ENCODE measurements around the gene MED17. TPM values are rescaled to one million over a fixed set of nuclear protein-coding genes. Genes with fewer than 3 reads are reported as not detected.
"Not testable (repeated sequence)": the region's sequence is repeated elsewhere in the genome, so short reads cannot be mapped to it uniquely, and the experiment has no call there.

MED17 gene
- polyA plus RNA-seq, 1 donor from 2014 or later: 25.8 TPM

DNA sequence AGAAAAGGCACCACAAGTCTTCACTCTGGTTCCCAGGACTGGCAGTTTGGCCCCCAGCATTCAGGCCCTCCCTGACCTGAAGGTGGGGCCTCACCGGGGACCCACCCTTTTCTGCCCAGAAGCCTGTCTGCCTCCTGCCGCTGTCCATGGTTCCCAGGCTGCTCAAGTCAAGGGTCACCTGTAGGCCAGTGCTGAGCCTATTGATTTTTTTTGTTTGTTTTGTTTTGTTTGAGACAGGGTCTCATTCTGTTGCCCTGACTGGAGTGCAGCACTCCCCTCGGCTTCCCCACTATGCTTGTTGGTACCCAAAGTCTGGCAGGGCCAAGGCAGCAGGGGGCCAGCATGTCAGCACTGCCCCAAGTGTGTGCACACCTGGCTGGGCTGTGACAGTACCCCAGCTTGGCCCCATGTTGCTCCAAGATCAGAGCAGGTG lies 11.0 kb upstream of the MED17 start:
- peaks cover 0 to 3% (median 0%) of the 10 kb centered on the region in 3 donors for H3K9me3 Mint-ChIP-seq
- H3K4me1 Mint-ChIP-seq: peaks cover 0 to 3% (median 0%) of the 10 kb centered on the region in 3 donors
- peaks cover 4% of the 10 kb centered on the region for H3K36me3 Mint-ChIP-seq
- no peak overlapping the region for H3K27ac Mint-ChIP-seq
- no peak overlapping the region for H3K4me3 Mint-ChIP-seq
- H3K27me3 Mint-ChIP-seq: no peaks in the 10 kb centered on the region

DNA sequence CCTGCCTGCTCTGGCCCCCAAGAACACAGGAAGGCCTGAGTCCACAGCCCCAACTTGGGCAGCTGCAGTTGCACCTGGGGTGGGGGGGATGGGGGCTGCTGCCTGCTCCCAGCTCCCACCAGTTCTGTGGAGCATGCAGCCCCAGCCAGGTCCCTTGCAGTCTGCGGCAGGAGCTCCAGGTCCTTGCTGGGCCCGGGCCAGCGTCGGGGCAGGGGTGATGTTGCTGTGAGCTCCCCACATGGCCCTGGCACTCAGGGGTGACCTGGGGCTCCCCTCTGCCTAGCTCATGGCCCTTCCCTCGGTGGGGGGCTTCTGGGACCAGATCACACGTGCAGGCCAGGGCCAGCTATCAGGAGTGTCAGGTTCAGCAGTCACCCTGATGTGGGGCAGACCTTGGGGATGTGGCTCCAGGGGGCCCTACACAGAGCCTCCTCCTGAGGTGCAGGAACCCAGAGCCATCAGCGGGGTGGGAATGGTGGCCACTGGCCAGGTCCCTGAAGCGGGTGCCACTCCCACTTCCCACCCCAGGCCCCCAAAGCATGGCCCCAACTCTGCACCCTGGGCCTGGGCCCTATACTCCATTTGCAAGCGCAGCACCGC lies 10.4 kb upstream of the MED17 start:
- Mint-ChIP-seq H3K4me1 (peaks cover 0 to 3% (median 0%) of the 10 kb centered on the region in 3 donors), H3K27me3 (no peaks in the 10 kb centered on the region), H3K27ac (no peak overlapping the region), H3K36me3 (peaks cover 5% of the 10 kb centered on the region), H3K9me3 (peaks cover 0 to 4% (median 0%) of the 10 kb centered on the region in 3 donors), H3K4me3 (no peak overlapping the region)

- not testable (repeated sequence) for H3K4me1 Mint-ChIP-seq, H3K27ac Mint-ChIP-seq, H3K9me3 Mint-ChIP-seq, H3K36me3 Mint-ChIP-seq, H3K27me3 Mint-ChIP-seq
- H3K4me3 Mint-ChIP-seq: peak overlapping the region in 1 of 4 donors; percentile 1
Observed at GRCh38 chr11:93774560-93774959, 9.5 kb upstream of the MED17 start.

- Mint-ChIP-seq H3K27ac (no peak overlapping the region), H3K27me3 (no peaks in the 10 kb centered on the region), H3K4me3 (peak overlapping the region in 1 of 4 donors; percentile 41), H3K9me3 (peaks cover 0 to 4% (median 0%) of the 10 kb centered on the region in 3 donors), H3K4me1 (peaks cover 0 to 3% (median 0%) of the 10 kb centered on the region in 3 donors), H3K36me3 (peaks cover 7% of the 10 kb centered on the region)
Observed at GRCh38 chr11:93775289-93775688, 8.8 kb upstream of the MED17 start.

- peaks cover 25 to 28% (median 28%) of the 10 kb centered on the region in 3 donors for H3K4me1 Mint-ChIP-seq
- peak overlapping the region; percentile 93 to 100 (median 100) for H3K4me3 Mint-ChIP-seq
- H3K36me3 Mint-ChIP-seq: peaks cover 6% of the 10 kb centered on the region
- peaks cover 0 to 2% (median 0%) of the 10 kb centered on the region in 3 donors for H3K9me3 Mint-ChIP-seq
- H3K27me3 Mint-ChIP-seq: no peaks in the 10 kb centered on the region
- peak overlapping the region in 2 of 3 donors; percentile 54 to 66 for H3K27ac Mint-ChIP-seq
Observed at GRCh38 chr11:93783362-93783761, 720 bp upstream of the MED17 start.

DNA sequence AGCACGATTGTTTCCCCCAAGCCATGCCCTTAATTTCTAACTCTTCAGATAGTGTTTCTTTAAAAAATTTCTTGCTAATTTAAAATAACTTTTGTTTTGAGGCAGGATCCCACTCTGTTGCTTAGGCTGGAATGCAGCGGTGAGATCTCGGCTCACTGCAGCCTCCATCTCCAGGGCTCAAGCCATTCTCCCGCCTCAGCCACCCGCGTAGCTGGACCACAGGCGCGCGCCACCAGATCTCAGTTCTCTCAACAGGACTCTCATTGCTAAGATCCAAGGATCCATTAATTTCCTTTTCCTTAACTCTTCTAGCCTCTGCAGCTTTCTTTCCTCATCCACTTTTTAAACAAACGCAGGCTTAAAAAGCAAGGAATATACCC lies 327 bp upstream of the MED17 start:
- peak overlapping the region; percentile 93 to 100 (median 100) for H3K4me3 Mint-ChIP-seq

GRCh38 chr11:93784935-93785360 lies 866 bp downstream of the MED17 start:
- Mint-ChIP-seq H3K4me1 (peaks cover 28 to 32% (median 28%) of the 10 kb centered on the region in 3 donors), H3K27me3 (no peaks in the 10 kb centered on the region), H3K27ac (peak overlapping the region; percentile 54 to 97 (median 91)), H3K4me3 (peak overlapping the region; percentile 93 to 100 (median 100)), H3K9me3 (peaks cover 0 to 2% (median 0%) of the 10 kb centered on the region in 3 donors), H3K36me3 (peaks cover 4% of the 10 kb centered on the region)

More for the DNA sequence above, 327 bp upstream of the MED17 start:
- H3K27me3 Mint-ChIP-seq: no peaks in the 10 kb centered on the region
- H3K9me3 Mint-ChIP-seq: peaks cover 0 to 2% (median 0%) of the 10 kb centered on the region in 3 donors
- H3K36me3 Mint-ChIP-seq: peaks cover 5% of the 10 kb centered on the region
- H3K4me1 Mint-ChIP-seq: peaks cover 27 to 30% (median 28%) of the 10 kb centered on the region in 3 donors
- H3K27ac Mint-ChIP-seq: peak overlapping the region; percentile 54 to 97 (median 96)

- Mint-ChIP-seq H3K9me3 (no peaks in the 10 kb centered on the region), H3K4me1 (peaks cover 9 to 12% (median 12%) of the 10 kb centered on the region in 3 donors), H3K4me3 (no peak overlapping the region), H3K27me3 (no peaks in the 10 kb centered on the region), H3K27ac (no peak overlapping the region), H3K36me3 (peaks cover 2% of the 10 kb centered on the region)
Observed at GRCh38 chr11:93791493-93791892, 7.4 kb downstream of the MED17 start.

- Mint-ChIP-seq H3K4me1 (no peaks in the 10 kb centered on the region), H3K4me3 (no peak overlapping the region), H3K27ac (no peak overlapping the region), H3K36me3 (peaks cover 2% of the 10 kb centered on the region), H3K27me3 (no peaks in the 10 kb centered on the region), H3K9me3 (no peaks in the 10 kb centered on the region)
Observed at GRCh38 chr11:93796441-93797231, 12.6 kb downstream of the MED17 start.

DNA sequence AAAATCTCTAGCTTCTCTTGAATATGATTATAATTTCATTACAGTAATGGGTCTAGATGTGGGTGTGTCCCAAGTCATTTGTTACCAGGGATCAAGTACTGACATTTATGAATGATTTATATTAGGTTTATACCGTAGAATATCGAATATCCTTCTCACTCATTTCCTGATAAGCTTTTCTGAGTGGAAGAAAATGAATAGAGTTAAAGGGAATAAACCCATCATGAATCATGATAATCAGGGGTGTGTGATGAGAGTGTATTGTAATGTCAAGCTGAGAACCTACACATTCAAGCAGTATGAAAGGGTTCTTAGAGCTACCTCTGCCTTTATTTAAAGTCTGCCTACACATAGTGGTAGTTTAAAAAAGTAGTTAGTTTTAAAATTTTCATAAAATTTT lies 17.3 kb downstream of the MED17 start:
- no peak overlapping the region for H3K4me3 Mint-ChIP-seq
- H3K27ac Mint-ChIP-seq: no peak overlapping the region
- H3K9me3 Mint-ChIP-seq: no peaks in the 10 kb centered on the region
- H3K27me3 Mint-ChIP-seq: no peaks in the 10 kb centered on the region
- no peaks in the 10 kb centered on the region for H3K4me1 Mint-ChIP-seq
- no peaks in the 10 kb centered on the region for H3K36me3 Mint-ChIP-seq

DNA sequence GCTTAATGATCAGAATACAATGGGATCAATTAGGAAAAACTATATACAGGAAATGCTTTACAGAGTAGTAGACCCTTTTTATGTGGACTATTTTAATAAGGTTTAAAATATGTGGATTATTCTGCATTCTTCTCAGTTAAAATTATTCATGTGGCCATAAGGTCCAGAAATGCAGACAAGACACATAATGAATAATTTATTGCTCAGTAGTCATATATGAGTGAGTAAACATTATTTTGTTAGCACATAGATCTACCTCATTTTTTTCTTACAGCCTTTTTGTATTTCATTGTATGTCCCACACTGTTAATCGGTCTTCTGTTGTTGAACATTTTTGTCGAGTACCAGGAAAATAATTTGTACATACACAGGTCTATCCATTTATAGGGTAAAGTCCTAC lies 20.8 kb downstream of the MED17 start:
- no peaks in the 10 kb centered on the region for H3K9me3 Mint-ChIP-seq
- H3K36me3 Mint-ChIP-seq: peaks cover 5% of the 10 kb centered on the region
- no peaks in the 10 kb centered on the region for H3K27me3 Mint-ChIP-seq
- no peak overlapping the region for H3K27ac Mint-ChIP-seq
- no peaks in the 10 kb centered on the region for H3K4me1 Mint-ChIP-seq
- no peak overlapping the region for H3K4me3 Mint-ChIP-seq

- Mint-ChIP-seq H3K9me3 (no peaks in the 10 kb centered on the region), H3K4me1 (no peaks in the 10 kb centered on the region), H3K27me3 (no peaks in the 10 kb centered on the region)
Observed at GRCh38 chr11:93807980-93808379, 23.9 kb downstream of the MED17 start.

DNA sequence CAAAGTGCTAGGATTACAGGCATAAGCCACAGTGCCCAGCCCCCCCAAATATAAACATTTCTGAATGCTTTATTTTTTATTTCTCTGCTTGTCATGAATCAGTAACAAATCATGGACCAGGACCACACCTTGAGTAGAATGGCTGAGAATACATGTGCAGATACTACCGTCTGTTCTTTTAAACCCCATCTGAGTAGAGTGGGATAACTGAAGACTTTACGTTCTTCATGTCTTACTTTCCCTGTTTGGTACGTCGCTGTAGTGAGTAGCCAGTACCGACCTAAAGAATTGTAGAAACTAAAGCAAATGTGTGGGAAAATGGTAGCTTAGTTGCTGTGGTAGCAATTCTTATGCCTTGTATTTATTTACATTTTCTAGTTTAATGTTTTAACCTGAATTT lies 29.9 kb downstream of the MED17 start:
- Mint-ChIP-seq H3K27ac (no peak overlapping the region), H3K4me3 (no peak overlapping the region), H3K27me3 (no peaks in the 10 kb centered on the region), H3K4me1 (peaks cover 0 to 3% (median 0%) of the 10 kb centered on the region in 3 donors), H3K9me3 (no peaks in the 10 kb centered on the region), H3K36me3 (peaks cover 2% of the 10 kb centered on the region)

More at GRCh38 chr11:93807980-93808379, 23.9 kb downstream of the MED17 start:
- Mint-ChIP-seq H3K36me3 (peaks cover 5% of the 10 kb centered on the region), H3K4me3 (no peak overlapping the region), H3K27ac (no peak overlapping the region)

DNA sequence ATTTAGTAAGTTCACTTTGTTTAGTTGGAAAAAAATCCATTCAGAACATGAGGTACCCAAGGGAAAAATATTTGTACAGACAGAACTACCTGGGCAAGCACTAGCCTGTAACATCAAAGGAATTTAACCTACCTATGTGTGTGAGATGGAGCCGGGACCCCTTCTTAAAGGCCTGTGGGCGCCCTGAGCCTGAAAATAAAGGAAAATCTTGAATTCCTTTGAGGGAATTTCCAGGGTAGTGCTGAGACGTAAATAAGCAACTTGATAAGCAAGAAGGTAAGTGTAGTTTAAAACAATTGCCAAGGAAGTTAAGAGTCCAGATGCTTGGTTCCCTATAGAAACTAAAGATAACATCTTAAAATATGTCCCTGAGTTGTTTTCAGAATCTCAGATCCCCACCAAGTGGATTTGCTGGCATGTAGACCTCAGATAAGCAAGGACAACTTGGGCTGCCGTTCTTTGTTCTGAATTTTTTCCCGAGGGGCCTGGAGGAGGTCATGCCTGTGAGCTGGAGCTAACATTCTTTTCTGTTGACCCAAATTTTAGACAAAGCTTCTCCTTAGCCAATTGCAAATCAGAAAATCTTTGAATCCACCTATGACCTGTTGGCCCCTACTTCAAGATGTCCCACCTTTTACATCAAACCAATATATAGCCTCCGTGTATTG lies 31.0 kb downstream of the MED17 start:
- Mint-ChIP-seq H3K36me3 (peaks cover 2% of the 10 kb centered on the region), H3K4me3 (no peak overlapping the region), H3K4me1 (peaks cover 0 to 3% (median 0%) of the 10 kb centered on the region in 3 donors), H3K27ac (no peak overlapping the region), H3K27me3 (no peaks in the 10 kb centered on the region), H3K9me3 (no peaks in the 10 kb centered on the region)

Measured in IgD-negative memory B cell (primary cell).